Adrenal gland (tissue), 5 donors: ENCODE measurements around the gene EXTL1.

Source experiments
- CTCF ChIP-seq, 6 experiments: fragments of 450-650 bp in 4 of 6; fragments of 200-600 bp in 2 of 6; sonication (generic) in 1 of 6; IDR thresholded peaks; 1 replicate in 5 of 6; 2 replicates in 1 of 6; pipeline versions ENCODE4 v1.5.1 to v1.8.0; 2016 to 2021; ENCODE audit warnings: antibody characterized with exemption in 6 of 6, mild to moderate bottlenecking in 2 of 6, moderate library complexity in 1 of 6
- POLR2A ChIP-seq, 2 donors: fragments of 450-650 bp; IDR thresholded peaks; one replicate each; pipeline ENCODE4 v1.6.1; 2017; ENCODE audit warnings: antibody characterized with exemption in 2 of 2, mild to moderate bottlenecking in 2 of 2, moderate library complexity in 1 of 2
- donor health status: DM: no; HTN: no; CAD: no.

- TF ChIP-seq CTCF (IDR thresholded peaks at IDR 0.05), result no peak
- no peak for TF ChIP-seq POLR2A (IDR thresholded peaks at IDR 0.05)
Observed at GRCh38 chr1:26038904-26039303, 17.3 kb downstream of the EXTL1 start.
